Mesothelial cell of epicardium (in vitro differentiated cells): Measurements from ENCODE around the gene PDGFC. TPM values are rescaled to one million over a fixed set of nuclear protein-coding genes. Genes with fewer than 3 reads are reported as not detected.

Source experiments
- DNase-seq, 2 experiments: peaks; one replicate each; pipeline ENCODE4 v3.0.0; 2021; ENCODE audit warnings: low spot score in 2 of 2; ENCODE audit not compliant: unreplicated experiment in 2 of 2
- H3K27ac Mint-ChIP-seq: 2 replicates; pipeline ENCODE4 v1.8.0; 2021; ENCODE audit warnings: mixed read lengths
- H3K27me3 Mint-ChIP-seq: 2 replicates; pipeline ENCODE4 v1.8.0; 2021; ENCODE audit warnings: low read depth, mixed read lengths
- H3K36me3 Mint-ChIP-seq: 2 replicates; pipeline ENCODE4 v1.8.0; 2021; ENCODE audit warnings: mixed read lengths
- H3K4me1 Mint-ChIP-seq: 2 replicates; pipeline ENCODE4 v1.8.0; 2021; ENCODE audit warnings: mixed read lengths
- H3K4me3 Mint-ChIP-seq: 2 replicates; pipeline ENCODE4 v1.8.0; 2021; ENCODE audit warnings: mild to moderate bottlenecking, moderate library complexity, mixed read lengths
- H3K9me3 Mint-ChIP-seq: 2 replicates; pipeline ENCODE4 v1.8.0; 2021; ENCODE audit warnings: mixed read lengths
- total RNA-seq: library from RNA; stranded (reverse); gene quantifications from 3 replicates; pipeline ENCODE4 v1.2.1, GENCODE V29; 2021
- TF ChIP-seq, protein P1 (sequence below): fragments of 200-600 bp; sonication (generic); IDR thresholded peaks from one replicate; pipeline ENCODE4 v1.5.0; 2021; ENCODE audit warnings: antibody characterized with exemption; ENCODE audit not compliant: unreplicated experiment

Gene PDGFC
- total RNA-seq, 1 donor from 2014 or later = 83.5 TPM

GRCh38 chr4:156901871-156902270 is 69.7 kb downstream of the PDGFC start:
- Mint-ChIP-seq H3K27ac (no peak overlapping the region), H3K27me3 (no peaks in the 10 kb centered on the region), H3K4me1 (peaks cover 18% of the 10 kb centered on the region), H3K36me3 (peaks cover 3% of the 10 kb centered on the region), H3K4me3 (no peak overlapping the region), H3K9me3 (peaks cover 13% of the 10 kb centered on the region)
- DNase-seq = no peak
- TF ChIP-seq, protein P1, sequence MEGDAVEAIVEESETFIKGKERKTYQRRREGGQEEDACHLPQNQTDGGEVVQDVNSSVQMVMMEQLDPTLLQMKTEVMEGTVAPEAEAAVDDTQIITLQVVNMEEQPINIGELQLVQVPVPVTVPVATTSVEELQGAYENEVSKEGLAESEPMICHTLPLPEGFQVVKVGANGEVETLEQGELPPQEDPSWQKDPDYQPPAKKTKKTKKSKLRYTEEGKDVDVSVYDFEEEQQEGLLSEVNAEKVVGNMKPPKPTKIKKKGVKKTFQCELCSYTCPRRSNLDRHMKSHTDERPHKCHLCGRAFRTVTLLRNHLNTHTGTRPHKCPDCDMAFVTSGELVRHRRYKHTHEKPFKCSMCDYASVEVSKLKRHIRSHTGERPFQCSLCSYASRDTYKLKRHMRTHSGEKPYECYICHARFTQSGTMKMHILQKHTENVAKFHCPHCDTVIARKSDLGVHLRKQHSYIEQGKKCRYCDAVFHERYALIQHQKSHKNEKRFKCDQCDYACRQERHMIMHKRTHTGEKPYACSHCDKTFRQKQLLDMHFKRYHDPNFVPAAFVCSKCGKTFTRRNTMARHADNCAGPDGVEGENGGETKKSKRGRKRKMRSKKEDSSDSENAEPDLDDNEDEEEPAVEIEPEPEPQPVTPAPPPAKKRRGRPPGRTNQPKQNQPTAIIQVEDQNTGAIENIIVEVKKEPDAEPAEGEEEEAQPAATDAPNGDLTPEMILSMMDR = no peak

GRCh38 chr4:156898373-156899117 is 73.1 kb downstream of the PDGFC start:
- Mint-ChIP-seq H3K9me3 (peaks cover 13% of the 10 kb centered on the region), H3K4me1 (peaks cover 18% of the 10 kb centered on the region), H3K27ac (no peak overlapping the region), H3K36me3 (peaks cover 3% of the 10 kb centered on the region), H3K4me3 (no peak overlapping the region), H3K27me3 (no peaks in the 10 kb centered on the region)
- TF ChIP-seq, protein P1 = no peak
- no peak for DNase-seq

DNA sequence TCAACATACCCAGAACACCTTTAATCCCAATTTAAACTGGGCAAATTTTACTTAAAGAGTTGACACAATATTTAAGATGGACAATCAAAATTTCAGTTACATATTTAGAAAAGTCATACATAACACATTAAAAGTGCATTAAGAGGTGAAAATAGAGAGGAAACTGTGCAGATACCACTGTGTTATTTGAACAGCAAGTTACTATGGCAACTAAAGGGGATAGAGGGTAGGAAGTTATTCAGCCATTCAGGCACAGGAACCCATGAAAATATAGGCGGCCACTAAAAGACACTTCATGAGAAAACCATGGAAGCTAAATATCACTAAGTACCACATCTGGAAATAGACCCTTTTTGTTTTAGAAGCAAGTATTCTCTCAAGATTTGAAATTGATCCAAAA is 75.1 kb downstream of the PDGFC start:
- TF ChIP-seq, protein P1 = no peak
- DNase-seq = no peak
- Mint-ChIP-seq H3K9me3 (peaks cover 13% of the 10 kb centered on the region), H3K27me3 (no peaks in the 10 kb centered on the region), H3K27ac (no peak overlapping the region), H3K4me1 (peaks cover 21% of the 10 kb centered on the region), H3K4me3 (no peak overlapping the region), H3K36me3 (peaks cover 3% of the 10 kb centered on the region)

DNA sequence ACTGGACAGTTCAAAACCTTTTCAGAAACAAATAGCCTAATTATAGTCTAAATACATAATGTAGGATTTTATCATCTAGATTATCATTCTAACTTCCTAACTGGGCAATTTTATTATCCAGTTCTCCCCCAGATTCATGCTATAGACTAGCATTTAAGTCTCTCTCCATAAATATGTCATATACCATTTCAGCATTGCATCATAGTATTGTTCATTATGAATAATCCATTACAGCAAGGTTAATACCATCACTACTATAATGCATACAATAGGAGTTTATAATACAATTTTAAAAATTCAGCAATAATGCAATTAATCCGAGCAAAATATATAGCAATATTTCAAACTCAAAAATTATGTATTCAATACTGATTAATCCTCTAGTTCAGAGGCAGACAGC is 77.4 kb downstream of the PDGFC start:
- peaks cover 5% of the 10 kb centered on the region for H3K36me3 Mint-ChIP-seq
- H3K4me3 Mint-ChIP-seq = no peak overlapping the region
- H3K9me3 Mint-ChIP-seq = peaks cover 13% of the 10 kb centered on the region
- DNase-seq = no peak
- TF ChIP-seq, protein P1 = no peak
- no peak overlapping the region for H3K27ac Mint-ChIP-seq
- peaks cover 25% of the 10 kb centered on the region for H3K4me1 Mint-ChIP-seq
- no peaks in the 10 kb centered on the region for H3K27me3 Mint-ChIP-seq

DNA sequence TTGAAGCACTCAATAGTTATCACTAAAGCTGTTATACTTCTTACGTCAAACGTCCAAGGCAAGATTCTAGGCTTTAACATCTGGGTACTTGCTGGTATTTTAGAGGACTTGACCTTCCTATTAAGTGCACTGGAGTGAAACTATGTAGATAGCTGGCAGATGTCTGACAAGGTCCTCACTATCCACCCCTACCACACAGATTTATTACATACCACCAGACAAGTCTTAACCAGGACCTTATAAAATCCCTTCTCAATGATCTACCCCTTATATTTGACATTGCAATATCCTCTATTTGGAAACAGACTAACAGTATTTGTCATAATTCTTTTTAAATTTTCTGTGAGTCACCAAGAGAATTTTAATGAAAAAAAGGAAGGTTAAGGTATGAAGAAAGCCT is 78.8 kb downstream of the PDGFC start:
- no peak overlapping the region for H3K4me3 Mint-ChIP-seq
- no peaks in the 10 kb centered on the region for H3K27me3 Mint-ChIP-seq
- DNase-seq = no peak
- TF ChIP-seq, protein P1 = no peak
- peaks cover 25% of the 10 kb centered on the region for H3K4me1 Mint-ChIP-seq
- H3K27ac Mint-ChIP-seq = no peak overlapping the region
- peaks cover 11% of the 10 kb centered on the region for H3K9me3 Mint-ChIP-seq
- peaks cover 2% of the 10 kb centered on the region for H3K36me3 Mint-ChIP-seq
